Fibroblast of mammary gland (primary cell): Measurements from ENCODE around the gene LMNTD2.
A peak's percentile ranks its signal among the peaks of the same experiment; 100 is the strongest.

Experiments used
- DNase-seq: peaks from one replicate; pipeline ENCODE4 v3.0.0-alpha.2; 2010; ENCODE audit warnings: low read depth
- H3K4me3 ChIP-seq: 2 replicates; pipeline ENCODE4 v1.5.1; 2011; ENCODE audit warnings: low read depth, mild to moderate bottlenecking, low read length, moderate library complexity; ENCODE audit not compliant: control insufficient read depth
- CTCF ChIP-seq: conservative IDR thresholded peaks from 2 replicates; pipeline ENCODE4 v1.5.1; 2011; ENCODE audit warnings: low read depth, low read length, inconsistent platforms; ENCODE audit not compliant: control insufficient read depth, insufficient read depth

LMNTD2 gene

DNA sequence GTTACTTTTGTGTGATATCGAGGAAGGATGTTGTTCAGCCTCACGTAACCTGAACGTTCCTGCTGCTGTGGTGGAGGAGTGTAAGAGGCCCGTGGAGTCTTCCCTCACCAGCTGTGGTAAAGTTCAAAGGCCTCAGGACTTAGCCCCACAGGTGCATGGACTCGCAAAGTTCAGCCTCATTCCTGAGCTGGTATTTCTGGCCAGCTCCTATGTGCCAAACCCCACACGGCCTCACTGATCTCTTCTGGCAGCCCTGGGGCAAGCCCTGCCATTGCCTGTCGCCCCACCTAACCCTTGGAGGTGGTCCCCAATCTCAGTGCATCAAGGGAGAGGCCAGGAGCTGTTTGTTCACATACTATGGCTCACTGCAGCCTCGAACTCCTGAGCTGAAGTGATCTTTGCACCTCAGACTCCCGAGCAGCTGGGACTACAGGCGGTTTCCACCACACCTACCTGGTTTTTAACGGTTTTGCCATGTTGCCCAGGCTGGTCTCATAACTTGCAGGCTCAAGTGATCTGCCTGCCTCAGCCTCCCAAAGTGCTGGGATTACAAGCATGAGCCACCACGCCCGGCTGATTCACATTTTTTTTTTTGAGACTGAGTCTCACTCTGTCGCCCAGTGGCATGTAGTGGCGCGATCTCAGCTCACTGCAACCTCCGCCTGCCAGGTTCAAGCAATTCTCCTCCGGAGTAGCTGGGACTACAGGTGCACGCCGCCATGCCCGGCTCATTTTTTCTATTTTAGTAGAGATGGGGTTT is 17.9 kb upstream of the LMNTD2 start:
- DNase-seq, result no peak
- H3K4me3 ChIP-seq, result peak overlapping the region; percentile 92
- no peak for TF ChIP-seq CTCF

- H3K4me3 ChIP-seq, result peak overlapping the region; percentile 92
- TF ChIP-seq CTCF, result no peak
- DNase-seq, result no peak
Measured at GRCh38 chr11:577611-577894, 17.0 kb upstream of the LMNTD2 start.

DNA sequence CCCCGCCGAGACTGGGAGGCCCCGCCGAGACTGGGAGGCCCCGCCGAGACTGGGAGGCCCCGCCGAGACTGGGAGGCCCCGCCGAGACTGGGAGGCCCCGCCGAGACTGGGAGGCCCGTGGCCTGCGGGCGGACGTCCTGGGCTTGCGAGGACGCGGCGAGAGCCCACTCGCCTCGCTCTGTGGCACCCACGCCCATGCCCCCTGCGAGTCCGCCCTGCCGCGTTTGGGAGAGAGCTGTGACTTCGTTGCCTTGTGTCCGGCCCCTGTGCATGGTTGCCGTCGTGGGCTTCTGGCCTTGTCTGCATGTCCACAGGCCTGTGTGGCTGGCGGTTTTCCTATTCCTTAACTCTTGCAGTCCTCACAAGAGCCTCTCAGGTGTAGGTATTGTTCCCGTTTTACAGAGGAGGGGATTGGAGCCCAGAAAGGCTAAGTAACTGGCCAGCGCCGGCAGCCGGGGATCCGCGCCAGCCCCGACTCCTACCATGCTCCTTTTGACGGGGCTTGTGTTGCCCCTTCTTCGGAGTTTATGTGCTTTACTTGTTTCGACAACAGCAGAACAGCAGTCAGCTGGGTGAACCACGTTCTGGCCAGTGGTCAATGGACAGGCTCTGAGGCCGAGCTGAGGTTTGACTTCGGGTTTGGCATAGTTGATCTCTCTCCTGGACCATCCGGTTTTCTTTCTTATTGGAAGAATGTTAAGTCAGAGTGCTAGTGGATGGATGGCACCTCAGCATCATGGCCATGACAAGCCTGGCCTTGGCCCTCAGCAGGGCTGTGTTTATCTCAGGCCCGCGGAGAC is 16.5 kb upstream of the LMNTD2 start:
- TF ChIP-seq CTCF, result no peak
- peak overlapping the region; percentile 92 for H3K4me3 ChIP-seq
- DNase-seq, result no peak

DNA sequence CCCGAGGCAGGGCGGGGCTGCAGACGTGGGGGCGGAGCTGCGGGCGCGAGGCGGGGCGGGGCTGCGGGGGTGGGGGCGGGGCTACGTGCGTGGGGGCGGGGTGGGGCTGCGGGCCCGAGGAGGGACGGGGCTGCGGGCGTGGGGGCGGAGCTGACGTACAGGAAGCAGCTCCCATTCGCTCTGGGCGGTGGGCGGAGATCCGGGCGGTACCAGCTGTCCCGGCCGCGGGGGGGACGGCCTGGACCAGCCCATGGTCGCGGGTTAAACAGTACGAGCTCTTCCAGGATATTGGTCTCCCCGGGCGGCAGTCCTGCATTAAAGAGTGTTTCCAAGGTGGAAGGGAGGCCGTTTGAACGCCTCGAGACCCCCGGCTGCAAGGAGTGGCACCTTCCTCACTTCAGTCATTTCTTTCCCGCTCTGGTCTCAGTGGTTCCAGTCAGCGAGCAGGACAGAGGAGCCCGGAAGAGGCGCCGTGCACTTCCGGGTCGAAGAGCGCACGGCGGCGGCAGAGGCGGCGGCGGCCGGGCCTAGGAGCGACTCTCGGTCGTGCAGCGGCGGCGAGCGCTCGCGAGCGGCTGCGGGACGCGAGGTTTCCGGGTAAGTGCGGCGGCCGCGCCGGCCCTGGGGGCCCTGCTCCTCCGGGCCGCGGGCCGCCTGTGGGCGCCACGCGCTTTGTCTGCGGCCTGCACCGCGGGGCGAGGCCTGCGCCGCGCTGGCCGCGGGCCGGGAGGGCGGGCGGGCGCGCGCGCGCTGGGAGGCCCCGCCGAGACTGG is 15.6 kb upstream of the LMNTD2 start, which contains the start of gene PHRF1:
Gene PHRF1, plus strand, starts transcription at position 475 of the 773 bp plus-strand sequence. CDS start 5,043 bp downstream, outside the sequence.
- H3K4me3 ChIP-seq, result peak within 1 kb of the TSS; percentile 92
- no peak for TF ChIP-seq CTCF

GRCh38 chr11:575313-575995 is 14.9 kb upstream of the LMNTD2 start:
- H3K4me3 ChIP-seq, result peak overlapping the region; percentile 49
- no peak for DNase-seq
- no peak for TF ChIP-seq CTCF

More for the DNA sequence above, 15.6 kb upstream of the LMNTD2 start, which contains the start of gene PHRF1:
- peak; percentile 90 for DNase-seq
